Activated CD8-positive, alpha-beta memory T cell treated with anti-CD3 and anti-CD28 coated beads, Interleukin-2, amount 50 U/mL, for 1 hour (primary cell): Measurements from ENCODE around the gene MPHOSPH9.

Experiments
- DNase-seq: peaks from one replicate; pipeline ENCODE4 v3.0.0-alpha.2; 2020; ENCODE audit errors: extremely low read depth

Gene MPHOSPH9

GRCh38 chr12:123149088-123149487 is 83.9 kb downstream of the MPHOSPH9 start:
- no peak for DNase-seq

DNA sequence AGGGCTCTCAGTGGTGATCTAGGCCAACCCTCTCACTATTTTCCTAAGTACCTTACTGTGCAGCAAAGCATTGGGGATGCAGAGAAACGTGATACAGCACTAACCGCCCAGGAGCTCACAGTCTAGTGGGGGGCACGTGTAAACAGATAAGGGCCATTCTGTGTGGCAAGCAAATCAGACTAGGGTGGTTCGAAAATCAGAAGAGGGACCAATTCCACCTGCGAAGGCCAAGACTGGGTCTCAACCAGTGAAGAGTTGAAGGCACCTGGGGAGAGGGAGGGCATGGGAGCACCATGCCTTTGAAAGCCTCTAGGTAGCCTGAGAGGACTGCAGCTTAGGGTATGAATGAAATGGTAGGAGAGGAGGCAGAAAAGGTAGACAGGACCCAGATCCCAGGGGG is 84.3 kb downstream of the MPHOSPH9 start:
- DNase-seq, result no peak

DNA sequence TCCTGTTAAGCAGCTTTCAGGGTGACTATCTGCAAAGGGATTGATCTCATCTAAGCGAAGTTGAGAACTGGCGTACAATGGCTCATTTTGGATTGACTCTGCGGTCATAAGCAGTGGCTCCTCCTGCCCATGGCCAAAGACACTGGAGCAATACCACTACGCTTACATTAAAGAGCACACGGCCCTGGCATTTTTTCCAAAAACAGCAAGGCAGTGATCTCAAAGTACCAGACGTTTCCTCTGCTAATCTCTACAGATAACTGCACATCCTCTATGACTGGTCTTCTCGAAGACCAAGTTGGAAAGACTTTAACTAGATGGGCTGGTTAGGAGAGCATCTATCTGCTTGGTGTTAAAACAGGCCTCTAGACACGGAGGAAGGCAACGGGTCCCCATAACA is 84.7 kb downstream of the MPHOSPH9 start:
- no peak for DNase-seq

DNA sequence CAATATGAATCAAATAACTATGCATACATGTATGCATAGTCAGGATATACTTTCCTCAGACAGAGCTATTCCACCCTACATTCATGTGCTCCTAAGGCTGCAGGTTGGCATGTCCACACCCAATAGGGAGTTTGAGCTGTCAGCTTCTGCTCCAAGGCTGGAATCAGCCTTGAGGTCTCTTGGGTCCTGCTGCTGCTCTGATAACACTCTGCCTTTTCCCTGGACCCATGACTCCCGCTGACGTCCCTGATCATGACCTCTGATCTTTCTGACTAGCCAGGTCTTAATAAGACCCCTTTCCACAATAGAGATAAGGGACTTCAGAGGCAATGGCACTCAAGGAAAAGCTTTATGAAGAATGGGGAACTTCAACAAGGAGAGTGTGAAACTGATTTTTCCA is 87.7 kb downstream of the MPHOSPH9 start:
- no peak for DNase-seq

- DNase-seq, result no peak
These were observed 89.0 kb downstream of the MPHOSPH9 start for GRCh38 chr12:123143736-123144461.

GRCh38 chr12:123142921-123143735 is 89.8 kb downstream of the MPHOSPH9 start:
- no peak for DNase-seq

GRCh38 chr12:123142518-123142840 is 90.5 kb downstream of the MPHOSPH9 start:
- DNase-seq, result no peak

DNA sequence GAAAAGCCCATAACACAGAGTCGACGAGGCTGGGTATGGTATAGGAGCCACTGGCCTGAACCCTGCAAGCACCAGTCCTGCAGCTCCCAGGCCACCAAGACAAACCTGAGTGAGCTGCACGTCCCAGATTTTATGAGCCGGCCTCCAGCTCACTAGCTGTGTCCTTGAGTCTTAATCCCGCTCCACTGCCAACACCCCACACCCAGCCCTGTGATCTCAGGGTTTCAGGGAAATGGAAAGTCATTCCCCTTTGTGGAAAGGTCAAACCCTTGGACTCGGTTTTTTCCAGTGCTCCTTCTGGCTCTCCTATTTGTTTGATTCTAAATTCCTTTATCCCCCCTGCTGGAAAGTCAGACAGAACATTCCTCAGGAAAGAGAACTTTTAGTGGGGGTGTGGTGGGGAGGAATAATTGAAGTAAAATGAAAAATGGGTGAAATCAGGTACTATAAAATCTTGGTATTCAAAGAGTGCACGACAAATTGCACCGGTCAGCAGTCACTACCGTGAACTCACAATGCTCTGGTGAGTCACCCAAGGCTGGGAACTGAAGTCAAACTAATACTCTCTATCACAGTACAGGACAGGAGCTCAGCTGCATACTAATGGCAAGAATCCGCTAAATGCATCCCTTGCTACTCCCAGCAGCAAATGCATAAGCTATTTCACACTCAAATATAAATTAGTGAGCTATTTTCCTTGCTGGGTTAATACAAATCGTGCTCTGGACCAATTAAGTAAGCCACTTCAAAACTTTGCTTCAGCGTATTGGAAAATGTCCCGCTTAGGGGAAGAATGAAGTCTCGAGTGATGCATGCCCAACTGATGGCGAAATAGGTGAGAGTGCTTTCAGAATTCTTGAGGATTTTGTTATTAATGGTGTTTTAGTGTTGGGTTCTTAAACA is 91.1 kb downstream of the MPHOSPH9 start:
- DNase-seq, result no peak

GRCh38 chr12:123140676-123141614 is 92.0 kb downstream of the MPHOSPH9 start:
- no peak for DNase-seq

GRCh38 chr12:123139926-123140675 is 92.8 kb downstream of the MPHOSPH9 start:
- DNase-seq, result no peak

DNA sequence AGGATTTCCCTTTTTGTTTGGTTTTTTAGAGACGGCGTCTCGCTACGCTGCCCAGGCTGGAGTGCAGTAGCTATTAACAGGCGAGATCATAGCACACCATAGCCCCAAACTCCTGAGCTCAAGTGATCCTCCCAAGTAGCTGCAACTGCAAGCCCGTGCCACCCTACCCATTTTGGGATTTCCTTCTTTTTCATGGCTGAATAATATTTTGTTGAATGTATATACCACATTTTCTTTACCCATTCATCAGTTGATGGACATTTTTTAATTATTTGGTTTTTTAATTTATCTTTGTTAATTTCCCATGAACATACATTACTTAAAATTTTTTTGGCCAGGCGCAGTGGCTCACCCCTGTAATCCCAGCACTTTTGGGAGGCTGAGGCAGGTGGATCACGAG is 97.3 kb downstream of the MPHOSPH9 start:
- DNase-seq, result no peak

DNA sequence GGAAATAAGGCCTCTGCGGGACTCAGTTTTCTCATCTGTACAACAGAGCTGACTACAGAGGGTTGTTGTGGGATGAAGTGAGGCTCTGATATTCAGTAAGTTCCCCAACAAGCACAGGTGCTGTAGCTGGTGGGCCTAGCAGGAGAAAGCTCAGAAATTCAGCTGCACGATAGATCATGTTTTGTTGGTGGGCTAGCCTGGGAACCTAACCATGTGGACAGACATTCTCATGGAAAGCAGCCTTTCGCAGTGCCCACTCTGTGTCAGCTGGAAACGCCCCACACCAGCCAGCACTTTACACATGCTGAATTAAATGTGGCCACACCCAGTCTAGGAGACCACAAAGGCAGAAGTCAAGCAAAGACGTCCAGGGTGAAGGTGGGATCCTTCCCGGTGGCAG is 98.1 kb downstream of the MPHOSPH9 start:
- no peak for DNase-seq

DNA sequence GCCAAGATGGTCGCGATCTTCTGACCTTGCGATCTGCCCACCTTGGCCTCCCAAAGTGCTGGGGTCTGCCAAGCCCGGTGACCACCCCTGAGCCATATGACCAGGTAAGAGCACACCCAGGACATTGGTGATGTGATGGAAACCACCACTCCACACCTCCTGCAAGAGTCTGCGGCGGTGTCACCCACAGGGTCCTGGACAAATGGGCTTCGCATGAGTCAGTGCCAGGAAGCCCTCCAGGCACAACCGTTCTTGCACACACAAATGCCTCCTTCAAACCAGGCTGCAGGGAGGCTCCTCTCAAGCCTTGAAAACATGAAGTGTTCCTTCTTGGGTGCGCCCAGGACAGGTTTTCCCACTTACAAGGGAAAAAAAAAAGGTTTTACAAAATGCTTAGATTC is 98.7 kb downstream of the MPHOSPH9 start:
- no peak for DNase-seq

DNA sequence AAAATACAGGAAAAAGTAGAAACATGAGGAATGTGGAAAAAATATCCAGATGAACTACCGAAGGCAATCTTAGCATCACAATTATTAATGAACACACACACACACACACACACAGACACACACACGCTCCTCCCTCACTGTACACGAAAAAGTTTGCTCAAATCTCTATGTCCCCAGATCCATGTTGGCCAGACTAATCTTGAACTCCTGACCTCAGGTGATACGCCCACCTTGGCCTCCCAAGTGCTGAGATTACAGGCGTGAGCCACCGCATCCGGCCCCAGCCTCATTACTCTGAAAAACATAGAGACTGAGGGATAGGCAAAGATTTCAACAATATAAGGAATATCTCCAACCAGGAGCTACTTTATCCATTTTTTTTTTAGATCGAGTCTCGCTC is 99.2 kb downstream of the MPHOSPH9 start:
- DNase-seq, result no peak

DNA sequence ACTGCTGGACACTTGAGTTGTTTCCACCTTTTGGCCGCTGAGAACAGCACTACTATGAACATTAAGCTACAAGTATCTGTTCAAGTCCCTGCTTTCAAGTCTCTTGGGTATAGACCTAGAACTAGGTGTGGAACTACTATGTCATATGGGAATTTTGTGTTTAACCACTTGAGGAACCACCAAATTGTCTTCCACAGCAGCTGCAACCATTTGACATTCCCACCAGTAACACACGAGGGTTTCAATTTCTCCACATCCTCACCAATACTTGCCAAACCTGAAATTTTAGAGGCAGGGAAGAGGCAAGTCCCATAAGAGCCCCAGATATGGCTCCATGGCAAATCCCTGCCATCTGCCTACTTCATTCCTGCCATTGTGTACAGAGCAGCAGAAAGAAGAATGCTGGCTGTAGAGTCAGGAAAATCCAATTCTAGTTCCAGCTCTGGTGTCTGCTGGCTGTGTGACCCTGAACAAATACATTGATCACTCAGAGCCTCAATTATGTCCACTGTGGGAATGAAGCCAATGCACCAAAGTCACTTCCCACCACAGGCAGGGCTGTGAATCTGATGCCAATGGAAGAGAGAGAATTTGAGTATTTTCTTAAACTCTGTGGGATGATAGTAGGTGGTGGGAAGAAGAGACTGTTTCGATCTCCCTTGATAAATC is 99.9 kb downstream of the MPHOSPH9 start:
- DNase-seq, result no peak

GRCh38 chr12:123131879-123132402 is 101.0 kb downstream of the MPHOSPH9 start:
- DNase-seq, result no peak

GRCh38 chr12:123131291-123131832 is 101.6 kb downstream of the MPHOSPH9 start:
- DNase-seq, result no peak

DNA sequence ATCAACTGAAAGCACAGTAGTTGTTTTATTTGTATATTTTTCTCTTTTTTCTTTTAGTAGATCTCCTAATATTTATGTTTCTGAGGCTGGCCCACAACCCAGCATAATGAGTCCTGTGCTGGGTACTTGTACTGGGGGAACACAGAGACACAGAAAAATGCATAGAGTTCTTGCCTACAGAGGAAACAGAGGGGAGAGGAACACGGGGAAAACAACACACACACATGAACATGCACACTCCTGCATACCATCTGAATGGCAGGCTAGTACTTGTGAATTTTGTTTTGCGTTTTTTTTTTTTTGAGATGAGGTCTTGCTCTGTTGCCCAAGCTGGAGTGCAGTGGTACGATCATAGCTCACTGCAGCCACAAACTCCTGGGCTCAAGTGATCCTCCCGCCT is 103.3 kb downstream of the MPHOSPH9 start:
- no peak for DNase-seq

- no peak for DNase-seq
These were observed 105.8 kb downstream of the MPHOSPH9 start for GRCh38 chr12:123127182-123127495.
